ENCODE data around the gene RPL13.

DNA sequence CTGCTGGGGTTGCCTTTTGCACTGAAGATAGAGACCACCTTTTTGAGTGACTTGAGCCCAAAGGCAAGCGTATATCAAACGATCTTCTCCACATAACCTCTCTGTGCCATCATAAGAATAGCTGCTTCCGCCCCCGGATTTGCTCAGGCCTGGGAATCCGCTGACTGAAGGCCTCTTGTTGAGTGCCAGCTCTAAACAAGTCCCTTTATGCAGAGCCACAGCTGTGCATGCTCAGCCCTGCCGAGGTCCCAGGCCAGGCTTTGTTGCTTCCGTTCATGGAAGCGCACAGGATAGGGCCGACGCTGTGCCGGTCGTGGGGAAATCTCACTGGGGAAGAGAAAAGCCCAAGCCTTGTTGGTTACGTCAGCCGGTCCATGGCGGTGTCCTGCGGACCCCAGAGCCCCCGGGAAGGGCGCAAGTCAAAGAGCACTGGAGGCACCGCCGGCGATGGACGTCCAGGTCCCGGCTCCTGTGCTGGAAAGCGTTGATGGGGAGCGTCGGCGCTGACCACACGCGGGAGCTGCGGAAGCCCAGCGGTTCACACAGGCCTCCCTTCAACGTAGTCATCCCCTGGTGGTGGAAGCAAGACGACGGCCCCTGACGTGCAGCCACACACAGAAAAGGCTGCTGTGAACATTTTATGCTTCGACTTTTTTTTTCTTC lies 23.5 kb upstream of the RPL13 start:
- TF ChIP-seq CTCF (IDR thresholded peaks at IDR 0.05): no peak
- TF ChIP-seq EZH2phosphoT487 (IDR thresholded peaks at IDR 0.05): no peak

Measured in neural progenitor cell (in vitro differentiated cells).